ENCODE data around the gene DHODH.
"Not testable (repeated sequence)": the region's sequence is repeated elsewhere in the genome, so short reads cannot be mapped to it uniquely, and the experiment has no call there.

Gene DHODH

DNA sequence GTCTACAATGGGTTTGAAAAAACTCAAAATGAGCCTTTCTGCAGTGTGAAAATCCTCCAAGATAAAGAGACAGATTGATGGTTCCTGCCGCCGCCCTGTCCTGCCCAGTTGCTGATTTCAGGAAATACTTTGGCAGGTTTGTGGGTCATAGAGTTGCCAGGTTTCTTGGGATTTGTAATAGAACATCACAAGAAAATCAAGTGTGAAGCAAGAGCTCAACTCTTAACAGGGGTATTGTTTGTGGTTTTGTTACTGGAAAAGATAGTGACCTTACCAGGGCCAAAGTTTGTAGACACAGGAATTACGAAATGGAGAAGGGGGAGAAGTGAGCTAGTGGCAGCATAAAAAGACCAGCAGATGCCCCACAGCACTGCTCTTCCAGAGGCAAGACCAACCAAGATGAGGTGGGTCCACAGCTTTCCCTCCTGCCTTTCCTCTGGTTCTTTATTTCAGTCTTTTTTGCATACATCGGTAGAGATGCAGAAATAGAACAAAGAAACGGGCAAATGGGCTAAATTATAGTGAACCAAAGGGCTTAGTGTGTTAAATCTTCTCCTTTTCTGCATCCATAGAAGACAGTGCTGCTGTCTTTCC, 45.8 kb downstream of the DHODH start, which contains the start of gene HP:
Gene HP (plus strand): TSS at position 252 of the 594 bp plus-strand sequence. CDS start 148 bp downstream, at position 400.
- DNase-seq (ENCODE audit: low read depth in 2 of 2), result not testable (repeated sequence)

DNA sequence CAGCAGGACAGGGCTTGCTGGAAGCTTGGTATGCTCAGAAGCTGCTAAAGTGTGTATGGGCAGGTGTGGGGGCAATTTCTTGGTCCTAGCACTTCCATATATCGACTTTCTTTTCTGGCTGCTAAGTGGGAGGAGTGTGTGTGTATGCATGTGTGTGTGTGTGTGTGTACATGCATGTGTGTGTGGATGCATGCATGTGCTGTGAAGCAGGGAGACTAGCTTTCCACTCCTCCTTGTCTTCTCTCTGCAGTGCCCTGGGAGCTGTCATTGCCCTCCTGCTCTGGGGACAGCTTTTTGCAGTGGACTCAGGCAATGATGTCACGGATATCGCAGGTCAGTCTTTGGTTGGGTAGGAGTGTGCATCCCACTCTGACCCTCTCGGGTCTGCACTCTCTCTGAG, 47.4 kb downstream of the DHODH start:
- DNase-seq (ENCODE audit: low read depth in 2 of 2), result no peak

DNA sequence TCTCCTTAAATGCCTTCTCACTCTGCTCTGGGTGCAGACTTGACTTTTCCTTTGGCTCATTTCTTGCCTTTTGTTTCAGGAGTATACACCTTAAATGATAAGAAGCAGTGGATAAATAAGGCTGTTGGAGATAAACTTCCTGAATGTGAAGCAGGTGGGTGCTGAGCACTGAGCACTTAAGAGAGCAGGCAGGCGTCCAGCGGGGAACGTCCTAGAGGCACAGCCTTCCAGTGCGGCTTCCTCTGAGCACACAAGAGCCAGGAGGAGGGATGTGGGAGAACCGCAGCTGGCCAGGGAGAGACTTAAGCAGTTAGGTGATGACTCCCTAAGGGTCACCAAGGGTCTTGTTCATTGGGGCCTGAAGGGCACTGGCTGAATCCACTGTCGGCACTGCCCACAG, 48.8 kb downstream of the DHODH start:
- DNase-seq (ENCODE audit: low read depth in 2 of 2), result not testable (repeated sequence)

DNA sequence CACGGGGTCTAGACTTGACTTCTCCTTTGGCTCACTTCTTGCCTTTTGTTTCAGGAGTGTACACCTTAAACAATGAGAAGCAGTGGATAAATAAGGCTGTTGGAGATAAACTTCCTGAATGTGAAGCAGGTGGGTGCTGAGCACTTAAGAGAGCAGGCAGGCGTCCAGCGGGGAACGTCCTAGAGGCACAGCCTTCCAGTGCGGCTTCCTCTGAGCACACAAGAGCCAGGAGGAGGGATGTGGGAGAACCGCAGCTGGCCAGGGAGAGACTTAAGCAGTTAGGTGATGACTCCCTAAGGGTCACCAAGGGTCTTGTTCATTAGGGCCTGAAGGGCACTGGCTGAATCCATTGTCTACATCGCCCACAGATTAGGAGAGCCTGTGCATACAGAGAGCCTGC, 50.5 kb downstream of the DHODH start:
- not testable (repeated sequence) for DNase-seq (ENCODE audit: low read depth in 2 of 2)

DNA sequence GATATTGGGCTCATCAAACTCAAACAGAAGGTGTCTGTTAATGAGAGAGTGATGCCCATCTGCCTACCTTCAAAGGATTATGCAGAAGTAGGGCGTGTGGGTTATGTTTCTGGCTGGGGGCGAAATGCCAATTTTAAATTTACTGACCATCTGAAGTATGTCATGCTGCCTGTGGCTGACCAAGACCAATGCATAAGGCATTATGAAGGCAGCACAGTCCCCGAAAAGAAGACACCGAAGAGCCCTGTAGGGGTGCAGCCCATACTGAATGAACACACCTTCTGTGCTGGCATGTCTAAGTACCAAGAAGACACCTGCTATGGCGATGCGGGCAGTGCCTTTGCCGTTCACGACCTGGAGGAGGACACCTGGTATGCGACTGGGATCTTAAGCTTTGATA, 51.9 kb downstream of the DHODH start:
- no peak for DNase-seq (ENCODE audit: low read depth in 2 of 2)

DNA sequence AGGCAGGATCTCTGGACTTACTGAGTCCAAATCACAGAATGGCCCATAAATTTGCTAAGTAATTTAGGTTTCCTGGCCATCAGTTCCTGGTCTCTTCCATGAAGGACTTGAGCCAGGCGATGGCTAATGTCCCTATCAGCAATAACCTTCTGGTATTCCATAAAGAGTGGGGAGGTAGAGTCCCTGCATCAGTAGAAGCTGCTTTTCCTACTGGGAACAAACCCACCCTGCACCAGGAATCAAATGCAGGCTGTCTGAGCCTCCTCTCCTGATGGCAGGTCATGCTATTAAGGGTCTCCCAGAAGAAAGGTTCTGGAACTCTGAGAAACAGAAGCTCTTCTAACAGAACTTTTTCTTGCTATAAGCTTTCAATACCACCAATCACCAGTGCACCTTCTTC, 53.0 kb downstream of the DHODH start:
- DNase-seq (ENCODE audit: low read depth in 2 of 2), result no peak

DNA sequence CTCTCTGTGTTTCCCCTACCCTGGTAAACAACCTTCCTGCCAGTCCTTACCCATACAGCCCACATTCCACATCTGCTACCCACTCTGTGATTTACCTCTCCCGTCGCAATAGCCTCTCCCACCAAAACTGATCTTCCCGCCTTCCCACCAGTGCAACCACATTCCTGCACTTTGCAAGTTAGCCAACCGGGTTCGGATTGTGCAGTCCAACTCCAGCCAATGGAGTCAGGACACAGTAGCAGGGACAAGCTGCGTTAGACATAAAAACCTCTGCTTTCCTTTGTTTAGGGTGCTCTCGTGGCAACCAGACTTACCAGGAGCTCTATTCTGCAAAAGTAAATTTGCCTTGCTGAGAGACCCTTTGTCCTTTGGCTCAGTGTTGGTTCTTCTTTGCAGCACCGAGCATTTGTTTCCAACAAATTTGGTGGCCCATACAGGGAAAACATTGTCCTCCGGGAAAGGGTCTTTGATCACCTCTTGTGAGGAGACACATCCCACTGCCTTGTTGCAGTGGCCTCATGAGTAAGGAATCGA, 55.9 kb downstream of the DHODH start:
- DNase-seq (ENCODE audit: low read depth in 2 of 2), result no peak

DNA sequence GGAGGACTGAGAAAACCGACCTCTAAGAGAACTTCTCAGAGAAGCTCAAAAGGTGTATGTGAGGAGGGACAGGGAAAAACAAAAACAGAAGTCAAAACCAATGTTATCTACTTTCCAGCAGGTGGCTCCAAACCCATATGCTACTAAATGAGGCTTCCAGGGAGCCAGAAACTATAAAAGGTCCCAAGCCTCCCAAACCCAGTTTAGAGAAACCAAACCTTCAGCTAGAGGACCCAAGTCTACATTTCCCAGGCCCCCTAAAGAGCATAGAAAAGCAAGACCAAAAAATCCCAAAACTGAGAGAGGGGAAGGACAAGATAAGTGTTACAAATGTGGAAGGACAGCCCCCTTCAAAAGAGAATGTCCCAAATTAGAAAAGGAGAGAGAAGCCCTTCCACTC, 58.2 kb downstream of the DHODH start:
- no peak for DNase-seq (ENCODE audit: low read depth in 2 of 2)

DNA sequence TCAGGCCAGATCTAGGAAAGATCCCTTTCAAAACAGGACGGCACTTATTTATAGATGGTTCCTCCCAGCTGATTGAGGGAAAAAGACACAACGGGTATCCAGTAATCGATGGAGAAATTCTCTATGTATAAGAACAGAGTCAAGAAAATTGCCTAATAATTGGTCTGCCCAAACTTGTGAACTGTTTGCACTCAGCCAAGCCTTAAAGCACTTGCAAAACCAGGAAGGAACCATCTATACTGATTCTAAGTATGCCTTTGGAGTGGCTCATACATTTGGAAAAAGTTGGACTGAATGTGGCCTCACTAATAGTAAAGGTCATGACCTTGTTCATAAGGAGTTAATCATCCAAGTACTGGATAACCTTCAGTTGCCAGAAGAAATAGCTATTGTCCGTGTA, 60.4 kb downstream of the DHODH start:
- no peak for DNase-seq (ENCODE audit: low read depth in 2 of 2)

DNA sequence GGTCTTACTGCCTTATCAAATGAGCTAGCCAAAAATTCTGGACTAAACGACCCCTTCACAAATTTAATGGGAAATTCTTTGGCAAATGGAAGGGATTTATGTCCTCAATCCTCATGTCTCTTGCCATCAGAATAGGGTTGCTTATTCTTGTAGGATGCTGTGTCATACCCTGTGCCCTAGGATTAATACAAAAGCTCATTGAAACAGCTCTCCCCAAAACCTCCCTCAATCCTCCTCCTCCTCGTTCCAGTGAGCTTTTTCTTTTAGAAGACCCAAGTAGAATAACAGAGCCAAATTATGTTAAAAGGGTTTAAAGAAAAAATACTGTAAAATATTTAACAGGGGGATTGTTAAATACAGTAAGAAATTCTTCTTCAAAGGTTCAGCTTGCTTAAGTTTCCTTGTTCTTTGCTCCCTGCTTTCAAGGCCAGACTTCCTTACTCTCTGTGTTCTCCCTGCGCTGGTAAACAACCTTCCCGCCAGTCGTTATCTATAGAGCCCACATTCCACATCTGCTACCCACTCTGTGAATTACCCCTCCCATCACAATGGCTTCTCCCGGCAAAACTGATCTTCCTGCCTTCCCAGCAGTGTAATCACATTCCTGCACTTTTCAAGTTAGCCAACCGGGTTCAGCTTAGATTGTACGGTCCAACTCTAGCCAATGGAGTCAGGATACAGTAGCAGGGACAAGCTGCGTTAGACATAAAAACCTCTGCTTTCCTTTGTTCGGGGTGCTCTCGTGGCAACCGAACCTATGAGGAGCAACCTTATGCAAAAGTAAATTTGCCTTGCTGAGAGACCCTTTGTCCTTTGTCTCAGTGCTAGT, 64.2 kb downstream of the DHODH start:
- no peak for DNase-seq (ENCODE audit: low read depth in 2 of 2)

DNA sequence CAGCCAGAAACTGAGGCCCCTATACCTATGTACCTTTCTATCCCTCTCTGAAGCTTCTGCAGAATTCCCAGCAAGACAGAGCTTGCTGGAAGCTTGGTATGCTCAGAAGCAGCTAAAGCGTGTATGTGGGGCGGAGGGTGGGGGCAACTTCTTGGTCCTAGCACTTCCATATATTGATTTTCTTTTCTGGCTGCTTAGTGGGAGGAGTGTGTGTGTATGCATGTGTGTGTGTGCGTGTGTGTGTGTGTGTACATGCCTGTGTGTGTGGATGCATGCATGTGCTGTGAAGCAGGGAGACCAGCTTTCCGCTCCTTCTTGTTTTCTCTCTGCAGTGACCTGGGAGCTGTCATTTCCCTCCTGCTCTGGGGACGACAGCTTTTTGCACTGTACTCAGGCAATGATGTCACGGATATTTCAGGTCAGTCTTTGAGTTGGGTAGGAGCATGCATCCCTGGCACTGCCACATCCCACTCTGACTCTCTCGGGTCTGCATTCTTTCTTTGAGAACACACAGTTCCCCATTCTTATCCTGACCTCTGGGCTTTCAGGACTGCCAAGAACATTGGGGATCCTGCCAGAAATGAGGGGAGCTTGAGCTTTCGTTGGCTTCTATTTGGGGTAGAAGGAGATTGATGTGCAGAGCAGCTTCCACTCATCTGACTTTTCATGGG, 65.2 kb downstream of the DHODH start:
- no peak for DNase-seq (ENCODE audit: low read depth in 2 of 2)

DNA sequence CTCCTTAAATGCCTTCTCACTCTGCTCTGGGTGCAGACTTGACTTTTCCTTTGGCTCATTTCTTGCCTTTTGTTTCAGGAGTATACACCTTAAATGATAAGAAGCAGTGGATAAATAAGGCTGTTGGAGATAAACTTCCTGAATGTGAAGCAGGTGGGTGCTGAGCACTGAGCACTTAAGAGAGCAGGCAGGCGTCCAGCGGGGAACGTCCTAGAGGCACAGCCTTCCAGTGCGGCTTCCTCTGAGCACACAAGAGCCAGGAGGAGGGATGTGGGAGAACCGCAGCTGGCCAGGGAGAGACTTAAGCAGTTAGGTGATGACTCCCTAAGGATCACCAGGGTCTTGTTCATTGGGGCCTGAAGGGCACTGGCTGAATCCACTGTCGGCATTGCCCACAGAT, 66.5 kb downstream of the DHODH start:
- DNase-seq (ENCODE audit: low read depth in 2 of 2), result not testable (repeated sequence)
